H1 (cell line): ENCODE data around the gene MBNL3. TPM values are rescaled to one million over a fixed set of nuclear protein-coding genes. Genes with fewer than 3 reads are reported as not detected.

Experiments
- GTF2F1 ChIP-seq: IDR thresholded peaks from 2 replicates; pipeline ENCODE4 v1.6.1; 2012; ENCODE audit warnings: low read depth, low read length, improper control_type of control experiment, borderline replicate concordance
- NANOG ChIP-seq: IDR thresholded peaks from 2 replicates; pipeline ENCODE4 v1.6.1; 2011; ENCODE audit warnings: low read length, low read depth, mild to moderate bottlenecking, inconsistent platforms; ENCODE audit not compliant: insufficient read depth, poor library complexity, severe bottlenecking
- POLR2AphosphoS5 ChIP-seq: IDR thresholded peaks from 2 replicates; pipeline ENCODE4 v1.6.1; 2011; ENCODE audit warnings: low read depth, low read length
- POU5F1 ChIP-seq: IDR thresholded peaks from 2 replicates; pipeline ENCODE4 v1.6.1; 2011; ENCODE audit warnings: low read depth, mild to moderate bottlenecking, low read length, moderate library complexity
- SIX5 ChIP-seq: IDR thresholded peaks from 2 replicates; pipeline ENCODE4 v1.6.1; 2011; ENCODE audit warnings: mild to moderate bottlenecking, low read depth, low read length
- SP2 ChIP-seq: IDR thresholded peaks from 2 replicates; pipeline ENCODE4 v1.6.1; 2012; ENCODE audit warnings: mild to moderate bottlenecking, low read length, inconsistent platforms
- SP4 ChIP-seq: IDR thresholded peaks from 2 replicates; pipeline ENCODE4 v1.6.1; 2012; ENCODE audit warnings: low read length, inconsistent platforms
- polyA plus RNA-seq, 7 experiments: library from polyadenylated mRNA; depleted of rRNA in 3 of 7; stranded (reverse) in 5 of 7; unstranded in 2 of 7; fragments of >200 nt in 5 of 7; fragments of 200-250 nt in 2 of 7; gene quantifications; 1 replicate in 5 of 7; 2 replicates in 1 of 7; 4 replicates in 1 of 7; pipeline versions ENCODE4 v1.2.1 to v1.2.3, GENCODE V29; 2011 to 2013; ENCODE audit warnings: missing spikeins in 2 of 7, mixed read lengths in 2 of 7
- total RNA-seq: library from RNA; stranded (reverse); fragmentation: NEBNext Ultra II Directional; extraction: Animal tissue kit (Norgen Biotek cat#: 25700); gene quantifications from 2 replicates; pipeline ENCODE4 v1.2.1, GENCODE V29; 2021
- TF ChIP-seq, protein P1 (sequence below): fragments of 300-600 bp; sonication (generic); IDR thresholded peaks from 2 replicates; pipeline ENCODE4 v1.7.1; 2012; ENCODE audit warnings: low read length, moderate library complexity, mild to moderate bottlenecking, inconsistent platforms; ENCODE audit not compliant: insufficient replicate concordance

MBNL3 gene
- total and polyA plus RNA-seq, 2 of the 8 experiments (the other 6 are each of a cell fraction or from before 2014, with no cell fraction given): 3.5 to 4.3 TPM

GRCh38 chrX:132364313-132364712 lies 124.5 kb downstream of the MBNL3 start (continued):
- TF ChIP-seq, protein P1, sequence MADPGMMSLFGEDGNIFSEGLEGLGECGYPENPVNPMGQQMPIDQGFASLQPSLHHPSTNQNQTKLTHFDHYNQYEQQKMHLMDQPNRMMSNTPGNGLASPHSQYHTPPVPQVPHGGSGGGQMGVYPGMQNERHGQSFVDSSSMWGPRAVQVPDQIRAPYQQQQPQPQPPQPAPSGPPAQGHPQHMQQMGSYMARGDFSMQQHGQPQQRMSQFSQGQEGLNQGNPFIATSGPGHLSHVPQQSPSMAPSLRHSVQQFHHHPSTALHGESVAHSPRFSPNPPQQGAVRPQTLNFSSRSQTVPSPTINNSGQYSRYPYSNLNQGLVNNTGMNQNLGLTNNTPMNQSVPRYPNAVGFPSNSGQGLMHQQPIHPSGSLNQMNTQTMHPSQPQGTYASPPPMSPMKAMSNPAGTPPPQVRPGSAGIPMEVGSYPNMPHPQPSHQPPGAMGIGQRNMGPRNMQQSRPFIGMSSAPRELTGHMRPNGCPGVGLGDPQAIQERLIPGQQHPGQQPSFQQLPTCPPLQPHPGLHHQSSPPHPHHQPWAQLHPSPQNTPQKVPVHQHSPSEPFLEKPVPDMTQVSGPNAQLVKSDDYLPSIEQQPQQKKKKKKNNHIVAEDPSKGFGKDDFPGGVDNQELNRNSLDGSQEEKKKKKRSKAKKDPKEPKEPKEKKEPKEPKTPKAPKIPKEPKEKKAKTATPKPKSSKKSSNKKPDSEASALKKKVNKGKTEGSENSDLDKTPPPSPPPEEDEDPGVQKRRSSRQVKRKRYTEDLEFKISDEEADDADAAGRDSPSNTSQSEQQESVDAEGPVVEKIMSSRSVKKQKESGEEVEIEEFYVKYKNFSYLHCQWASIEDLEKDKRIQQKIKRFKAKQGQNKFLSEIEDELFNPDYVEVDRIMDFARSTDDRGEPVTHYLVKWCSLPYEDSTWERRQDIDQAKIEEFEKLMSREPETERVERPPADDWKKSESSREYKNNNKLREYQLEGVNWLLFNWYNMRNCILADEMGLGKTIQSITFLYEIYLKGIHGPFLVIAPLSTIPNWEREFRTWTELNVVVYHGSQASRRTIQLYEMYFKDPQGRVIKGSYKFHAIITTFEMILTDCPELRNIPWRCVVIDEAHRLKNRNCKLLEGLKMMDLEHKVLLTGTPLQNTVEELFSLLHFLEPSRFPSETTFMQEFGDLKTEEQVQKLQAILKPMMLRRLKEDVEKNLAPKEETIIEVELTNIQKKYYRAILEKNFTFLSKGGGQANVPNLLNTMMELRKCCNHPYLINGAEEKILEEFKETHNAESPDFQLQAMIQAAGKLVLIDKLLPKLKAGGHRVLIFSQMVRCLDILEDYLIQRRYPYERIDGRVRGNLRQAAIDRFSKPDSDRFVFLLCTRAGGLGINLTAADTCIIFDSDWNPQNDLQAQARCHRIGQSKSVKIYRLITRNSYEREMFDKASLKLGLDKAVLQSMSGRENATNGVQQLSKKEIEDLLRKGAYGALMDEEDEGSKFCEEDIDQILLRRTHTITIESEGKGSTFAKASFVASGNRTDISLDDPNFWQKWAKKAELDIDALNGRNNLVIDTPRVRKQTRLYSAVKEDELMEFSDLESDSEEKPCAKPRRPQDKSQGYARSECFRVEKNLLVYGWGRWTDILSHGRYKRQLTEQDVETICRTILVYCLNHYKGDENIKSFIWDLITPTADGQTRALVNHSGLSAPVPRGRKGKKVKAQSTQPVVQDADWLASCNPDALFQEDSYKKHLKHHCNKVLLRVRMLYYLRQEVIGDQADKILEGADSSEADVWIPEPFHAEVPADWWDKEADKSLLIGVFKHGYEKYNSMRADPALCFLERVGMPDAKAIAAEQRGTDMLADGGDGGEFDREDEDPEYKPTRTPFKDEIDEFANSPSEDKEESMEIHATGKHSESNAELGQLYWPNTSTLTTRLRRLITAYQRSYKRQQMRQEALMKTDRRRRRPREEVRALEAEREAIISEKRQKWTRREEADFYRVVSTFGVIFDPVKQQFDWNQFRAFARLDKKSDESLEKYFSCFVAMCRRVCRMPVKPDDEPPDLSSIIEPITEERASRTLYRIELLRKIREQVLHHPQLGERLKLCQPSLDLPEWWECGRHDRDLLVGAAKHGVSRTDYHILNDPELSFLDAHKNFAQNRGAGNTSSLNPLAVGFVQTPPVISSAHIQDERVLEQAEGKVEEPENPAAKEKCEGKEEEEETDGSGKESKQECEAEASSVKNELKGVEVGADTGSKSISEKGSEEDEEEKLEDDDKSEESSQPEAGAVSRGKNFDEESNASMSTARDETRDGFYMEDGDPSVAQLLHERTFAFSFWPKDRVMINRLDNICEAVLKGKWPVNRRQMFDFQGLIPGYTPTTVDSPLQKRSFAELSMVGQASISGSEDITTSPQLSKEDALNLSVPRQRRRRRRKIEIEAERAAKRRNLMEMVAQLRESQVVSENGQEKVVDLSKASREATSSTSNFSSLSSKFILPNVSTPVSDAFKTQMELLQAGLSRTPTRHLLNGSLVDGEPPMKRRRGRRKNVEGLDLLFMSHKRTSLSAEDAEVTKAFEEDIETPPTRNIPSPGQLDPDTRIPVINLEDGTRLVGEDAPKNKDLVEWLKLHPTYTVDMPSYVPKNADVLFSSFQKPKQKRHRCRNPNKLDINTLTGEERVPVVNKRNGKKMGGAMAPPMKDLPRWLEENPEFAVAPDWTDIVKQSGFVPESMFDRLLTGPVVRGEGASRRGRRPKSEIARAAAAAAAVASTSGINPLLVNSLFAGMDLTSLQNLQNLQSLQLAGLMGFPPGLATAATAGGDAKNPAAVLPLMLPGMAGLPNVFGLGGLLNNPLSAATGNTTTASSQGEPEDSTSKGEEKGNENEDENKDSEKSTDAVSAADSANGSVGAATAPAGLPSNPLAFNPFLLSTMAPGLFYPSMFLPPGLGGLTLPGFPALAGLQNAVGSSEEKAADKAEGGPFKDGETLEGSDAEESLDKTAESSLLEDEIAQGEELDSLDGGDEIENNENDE: no peak
- TF ChIP-seq POLR2AphosphoS5 (no peak), SIX5 (no peak), SP4 (no peak), GTF2F1 (no peak), POU5F1 (no peak), SP2 (no peak), NANOG (no peak)
